K562 (cell line): ENCODE measurements around the gene MDC1. TPM values are rescaled to one million over a fixed set of nuclear protein-coding genes. Genes with fewer than 3 reads are reported as not detected.
A peak's percentile ranks its signal among the peaks of the same experiment; 100 is the strongest.

Experiments
- BHLHE40 ChIP-seq: IDR thresholded peaks from 2 replicates; pipeline ENCODE4 v1.6.1; 2011; ENCODE audit warnings: low read length, improper control_type of control experiment
- ELF1 ChIP-seq: fragments of 200-800 bp; sonication (Bioruptor generic); IDR thresholded peaks from 2 replicates; pipeline ENCODE4 v1.6.1; 2016; ENCODE audit warnings: missing genetic modification characterization, missing compliant biosample characterization
- ETV6 ChIP-seq, 3 experiments: fragments of 150-350 bp in 1 of 3; sonication (generic) in 1 of 3; formaldehyde crosslinking in 1 of 3; IDR thresholded peaks; 2 replicates each; pipeline versions ENCODE4 v1.6.1 to v1.8.0; 2014 to 2022; ENCODE audit warnings: borderline replicate concordance in 2 of 3, low read depth in 2 of 3, antibody characterized with exemption in 1 of 3, low read length in 1 of 3, mild to moderate bottlenecking in 1 of 3, missing genetic modification reagents in 1 of 3
- FOXP1 ChIP-seq: sonication (generic); formaldehyde crosslinking; IDR thresholded peaks from 2 replicates; pipeline ENCODE4 v1.8.0; 2022; ENCODE audit warnings: mild to moderate bottlenecking, missing genetic modification reagents
- ILF3 ChIP-seq: fragments of 450-650 bp; IDR thresholded peaks from 2 replicates; pipeline ENCODE4 v1.6.1; 2018; ENCODE audit warnings: antibody characterized with exemption, mild to moderate bottlenecking, moderate library complexity, borderline replicate concordance
- KHSRP ChIP-seq: fragments of 450-650 bp; IDR thresholded peaks from 2 replicates; pipeline ENCODE4 v1.6.1; 2017
- POLR2AphosphoS5 ChIP-seq: IDR thresholded peaks from 2 replicates; pipeline ENCODE4 v1.6.1; 2011; ENCODE audit warnings: mild to moderate bottlenecking, low read depth, low read length, moderate library complexity; ENCODE audit not compliant: control insufficient read depth, insufficient read depth
- PTTG1 ChIP-seq: fragments of 450-650 bp; IDR thresholded peaks from 2 replicates; pipeline ENCODE4 v1.6.1; 2016; ENCODE audit warnings: low read depth, mild to moderate bottlenecking, missing genetic modification characterization, missing compliant biosample characterization
- RBM34 ChIP-seq: fragments of 200-400 bp; formaldehyde crosslinking; IDR thresholded peaks from 2 replicates; pipeline ENCODE4 v1.6.1; 2018; ENCODE audit warnings: low read length, borderline replicate concordance; ENCODE audit not compliant: insufficient read depth
- SMARCB1 ChIP-seq: IDR thresholded peaks from 2 replicates; pipeline ENCODE4 v1.6.1; 2011; ENCODE audit warnings: improper control_type of control experiment, low read depth; ENCODE audit not compliant: insufficient read length
- TSC22D4 ChIP-seq: fragments of 450-650 bp; IDR thresholded peaks from 2 replicates; pipeline ENCODE4 v1.6.1; 2016; ENCODE audit warnings: missing genetic modification characterization, missing biosample characterization, control low read depth
- ZNF408 ChIP-seq: fragments of 250-450 bp; sonication (Bioruptor Pico); IDR thresholded peaks from 2 replicates; pipeline ENCODE4 v1.4.0; 2020; ENCODE audit warnings: low read depth, mild to moderate bottlenecking, moderate library complexity
- polyA plus RNA-seq, 8 experiments: library from polyadenylated mRNA; depleted of rRNA in 4 of 8; stranded (reverse) in 5 of 8; unstranded in 3 of 8; fragments of >200 nt; fragmentation: Nextera tagmentation in 2 of 8; fragmentation: Illumina TruSeq in 1 of 8; extraction: Ambion mirVana in 2 of 8; extraction: Trizol in 1 of 8; gene quantifications; 2 replicates each; pipeline versions ENCODE4 v1.2.1 to v1.2.3, GENCODE V29; 2011 to 2014; ENCODE audit warnings: inconsistent platforms in 1 of 8, missing spikeins in 1 of 8
- total RNA-seq, 7 experiments: library from RNA; depleted of rRNA in 6 of 7; stranded (reverse); fragments of >200 nt in 6 of 7; fragmentation: Illumina TruSeq in 2 of 7; extraction: Trizol in 2 of 7; gene quantifications; 2 replicates each; pipeline versions ENCODE4 v1.2.1 to v1.2.3, GENCODE V29; 2011 to 2021; ENCODE audit warnings: low replicate concordance in 1 of 7
- TF ChIP-seq, protein P1 (sequence below): fragments of 250-450 bp; sonication (Bioruptor Pico); IDR thresholded peaks from 2 replicates; pipeline ENCODE4 v1.4.0; 2020
- TF ChIP-seq, protein P2 (sequence below): sonication (generic); formaldehyde crosslinking; IDR thresholded peaks from 2 replicates; pipeline ENCODE4 v1.8.0; 2022; ENCODE audit warnings: missing genetic modification reagents, mild to moderate bottlenecking, borderline replicate concordance
- TF ChIP-seq, protein P3 (sequence below): fragments of 450-650 bp; IDR thresholded peaks from 2 replicates; pipeline ENCODE4 v1.6.1; 2016
- TF ChIP-seq, protein P4 (sequence below): fragments of 450-650 bp; formaldehyde crosslinking; IDR thresholded peaks from 2 replicates; pipeline ENCODE4 v1.4.0; 2022; ENCODE audit warnings: missing genetic modification characterization

The MDC1 gene
- total and polyA plus RNA-seq, 9 of the 15 experiments (the other 6 are each of a cell fraction or from before 2014, with no cell fraction given), result 8.2 to 114 (median 20.0) TPM

DNA sequence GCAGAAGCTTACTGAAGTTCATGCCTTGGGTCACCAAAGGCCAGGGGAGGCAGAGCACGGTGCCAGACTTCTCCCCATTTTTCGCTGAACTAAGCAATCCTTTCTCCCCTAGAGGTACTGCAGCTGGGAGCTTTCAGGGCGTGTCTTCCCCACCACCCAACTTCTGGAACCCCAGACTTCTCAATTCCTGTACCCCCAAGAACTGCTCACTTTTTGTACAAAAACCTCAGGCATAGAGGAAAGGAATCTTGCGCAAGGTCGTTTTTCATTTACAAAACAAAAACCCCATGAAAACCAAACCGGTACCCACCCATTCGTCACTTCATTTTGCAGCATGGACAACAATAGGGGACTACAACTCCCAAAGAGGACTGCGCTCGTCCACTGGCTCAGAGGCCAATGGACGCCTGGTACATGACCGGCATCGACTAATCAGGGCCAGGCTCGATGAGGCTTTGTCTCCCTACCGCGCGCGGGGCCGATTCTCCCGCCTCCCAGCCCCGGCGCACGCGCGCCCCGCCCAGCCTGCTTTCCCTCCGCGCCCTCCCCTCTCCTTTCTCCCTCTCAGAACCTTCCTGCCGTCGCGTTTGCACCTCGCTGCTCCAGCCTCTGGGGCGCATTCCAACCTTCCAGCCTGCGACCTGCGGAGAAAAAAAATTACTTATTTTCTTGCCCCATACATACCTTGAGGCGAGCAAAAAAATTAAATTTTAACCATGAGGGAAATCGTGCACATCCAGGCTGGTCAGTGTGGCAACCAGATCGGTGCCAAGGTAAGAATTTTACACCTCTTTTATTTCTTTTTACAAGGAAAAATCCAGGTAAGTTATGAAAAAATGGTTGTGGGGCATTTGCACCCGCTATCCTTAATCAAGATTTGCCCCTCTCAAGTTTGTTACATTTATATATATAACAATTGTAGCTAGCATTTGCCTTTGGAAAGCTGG lies 3.0 kb upstream of the MDC1 start, which contains the start of gene TUBB (continued):
- TF ChIP-seq ETV6 (IDR thresholded peaks at IDR 0.05; ENCODE audit: borderline replicate concordance in 1 of 2, low read depth in 2 of 2, low read length in 1 of 2) (no peak), ETV6 (CRISPR knock-in tag; IDR thresholded peaks at IDR 0.05; ENCODE audit: borderline replicate concordance) (no peak), PTTG1 (tag) (no peak), POLR2AphosphoS5 (peak; percentile 99), SMARCB1 (no peak), ILF3 (no peak), TSC22D4 (no peak), ZNF408 (CRISPR knock-in tag) (no peak), FOXP1 (CRISPR knock-in tag) (peak; percentile 20; the same call in 1 of the 2 replicates), RBM34 (no peak), BHLHE40 (peak; percentile 73), KHSRP (no peak), ELF1 (no peak)
- TF ChIP-seq, protein P1, sequence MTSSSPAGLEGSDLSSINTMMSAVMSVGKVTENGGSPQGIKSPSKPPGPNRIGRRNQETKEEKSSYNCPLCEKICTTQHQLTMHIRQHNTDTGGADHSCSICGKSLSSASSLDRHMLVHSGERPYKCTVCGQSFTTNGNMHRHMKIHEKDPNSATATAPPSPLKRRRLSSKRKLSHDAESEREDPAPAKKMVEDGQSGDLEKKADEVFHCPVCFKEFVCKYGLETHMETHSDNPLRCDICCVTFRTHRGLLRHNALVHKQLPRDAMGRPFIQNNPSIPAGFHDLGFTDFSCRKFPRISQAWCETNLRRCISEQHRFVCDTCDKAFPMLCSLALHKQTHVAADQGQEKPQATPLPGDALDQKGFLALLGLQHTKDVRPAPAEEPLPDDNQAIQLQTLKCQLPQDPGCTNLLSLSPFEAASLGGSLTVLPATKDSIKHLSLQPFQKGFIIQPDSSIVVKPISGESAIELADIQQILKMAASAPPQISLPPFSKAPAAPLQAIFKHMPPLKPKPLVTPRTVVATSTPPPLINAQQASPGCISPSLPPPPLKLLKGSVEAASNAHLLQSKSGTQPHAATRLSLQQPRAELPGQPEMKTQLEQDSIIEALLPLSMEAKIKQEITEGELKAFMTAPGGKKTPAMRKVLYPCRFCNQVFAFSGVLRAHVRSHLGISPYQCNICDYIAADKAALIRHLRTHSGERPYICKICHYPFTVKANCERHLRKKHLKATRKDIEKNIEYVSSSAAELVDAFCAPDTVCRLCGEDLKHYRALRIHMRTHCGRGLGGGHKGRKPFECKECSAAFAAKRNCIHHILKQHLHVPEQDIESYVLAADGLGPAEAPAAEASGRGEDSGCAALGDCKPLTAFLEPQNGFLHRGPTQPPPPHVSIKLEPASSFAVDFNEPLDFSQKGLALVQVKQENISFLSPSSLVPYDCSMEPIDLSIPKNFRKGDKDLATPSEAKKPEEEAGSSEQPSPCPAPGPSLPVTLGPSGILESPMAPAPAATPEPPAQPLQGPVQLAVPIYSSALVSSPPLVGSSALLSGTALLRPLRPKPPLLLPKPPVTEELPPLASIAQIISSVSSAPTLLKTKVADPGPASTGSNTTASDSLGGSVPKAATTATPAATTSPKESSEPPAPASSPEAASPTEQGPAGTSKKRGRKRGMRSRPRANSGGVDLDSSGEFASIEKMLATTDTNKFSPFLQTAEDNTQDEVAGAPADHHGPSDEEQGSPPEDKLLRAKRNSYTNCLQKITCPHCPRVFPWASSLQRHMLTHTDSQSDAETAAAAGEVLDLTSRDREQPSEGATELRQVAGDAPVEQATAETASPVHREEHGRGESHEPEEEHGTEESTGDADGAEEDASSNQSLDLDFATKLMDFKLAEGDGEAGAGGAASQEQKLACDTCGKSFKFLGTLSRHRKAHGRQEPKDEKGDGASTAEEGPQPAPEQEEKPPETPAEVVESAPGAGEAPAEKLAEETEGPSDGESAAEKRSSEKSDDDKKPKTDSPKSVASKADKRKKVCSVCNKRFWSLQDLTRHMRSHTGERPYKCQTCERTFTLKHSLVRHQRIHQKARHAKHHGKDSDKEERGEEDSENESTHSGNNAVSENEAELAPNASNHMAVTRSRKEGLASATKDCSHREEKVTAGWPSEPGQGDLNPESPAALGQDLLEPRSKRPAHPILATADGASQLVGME (CRISPR knock-in tag), result no peak
- TF ChIP-seq, protein P2, sequence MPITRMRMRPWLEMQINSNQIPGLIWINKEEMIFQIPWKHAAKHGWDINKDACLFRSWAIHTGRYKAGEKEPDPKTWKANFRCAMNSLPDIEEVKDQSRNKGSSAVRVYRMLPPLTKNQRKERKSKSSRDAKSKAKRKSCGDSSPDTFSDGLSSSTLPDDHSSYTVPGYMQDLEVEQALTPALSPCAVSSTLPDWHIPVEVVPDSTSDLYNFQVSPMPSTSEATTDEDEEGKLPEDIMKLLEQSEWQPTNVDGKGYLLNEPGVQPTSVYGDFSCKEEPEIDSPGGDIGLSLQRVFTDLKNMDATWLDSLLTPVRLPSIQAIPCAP (CRISPR knock-in tag), result no peak
- TF ChIP-seq, protein P3, sequence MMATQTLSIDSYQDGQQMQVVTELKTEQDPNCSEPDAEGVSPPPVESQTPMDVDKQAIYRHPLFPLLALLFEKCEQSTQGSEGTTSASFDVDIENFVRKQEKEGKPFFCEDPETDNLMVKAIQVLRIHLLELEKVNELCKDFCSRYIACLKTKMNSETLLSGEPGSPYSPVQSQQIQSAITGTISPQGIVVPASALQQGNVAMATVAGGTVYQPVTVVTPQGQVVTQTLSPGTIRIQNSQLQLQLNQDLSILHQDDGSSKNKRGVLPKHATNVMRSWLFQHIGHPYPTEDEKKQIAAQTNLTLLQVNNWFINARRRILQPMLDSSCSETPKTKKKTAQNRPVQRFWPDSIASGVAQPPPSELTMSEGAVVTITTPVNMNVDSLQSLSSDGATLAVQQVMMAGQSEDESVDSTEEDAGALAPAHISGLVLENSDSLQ, result peak; percentile 60
- TF ChIP-seq, protein P4, sequence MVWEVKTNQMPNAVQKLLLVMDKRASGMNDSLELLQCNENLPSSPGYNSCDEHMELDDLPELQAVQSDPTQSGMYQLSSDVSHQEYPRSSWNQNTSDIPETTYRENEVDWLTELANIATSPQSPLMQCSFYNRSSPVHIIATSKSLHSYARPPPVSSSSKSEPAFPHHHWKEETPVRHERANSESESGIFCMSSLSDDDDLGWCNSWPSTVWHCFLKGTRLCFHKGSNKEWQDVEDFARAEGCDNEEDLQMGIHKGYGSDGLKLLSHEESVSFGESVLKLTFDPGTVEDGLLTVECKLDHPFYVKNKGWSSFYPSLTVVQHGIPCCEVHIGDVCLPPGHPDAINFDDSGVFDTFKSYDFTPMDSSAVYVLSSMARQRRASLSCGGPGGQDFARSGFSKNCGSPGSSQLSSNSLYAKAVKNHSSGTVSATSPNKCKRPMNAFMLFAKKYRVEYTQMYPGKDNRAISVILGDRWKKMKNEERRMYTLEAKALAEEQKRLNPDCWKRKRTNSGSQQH (CRISPR knock-in tag), result no peak
